ENCODE results near the gene EYS. TPM values are rescaled to one million over a fixed set of nuclear protein-coding genes. Genes with fewer than 3 reads are reported as not detected.

Gene EYS
- total RNA-seq, 1 experiment from 2014 or later: not detected

DNA sequence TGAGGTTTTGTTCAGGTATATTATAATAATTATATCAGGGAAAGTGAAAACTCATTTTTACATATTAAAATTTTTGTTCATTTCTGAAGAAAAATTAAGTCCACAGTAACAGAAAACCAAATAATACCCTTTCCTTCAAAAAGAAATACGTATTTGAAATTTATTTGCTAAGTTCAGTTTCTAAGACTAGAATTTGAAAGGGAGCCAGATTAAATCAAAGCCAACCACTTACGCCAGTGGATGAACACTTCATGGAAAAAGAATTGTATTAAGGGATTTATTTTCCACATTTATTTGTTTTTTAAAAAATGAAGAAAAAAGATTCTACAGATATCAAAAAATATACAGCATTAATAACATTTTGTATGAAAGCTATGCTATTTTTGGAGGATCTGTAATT, 654.4 kb downstream of the EYS start:
- H3K4me1 ChIP-seq (ENCODE audit: control insufficient read depth in 1 of 2, insufficient read depth in 2 of 2, low read length in 2 of 2): no peaks in the 10 kb centered on the region
- H2AFZ ChIP-seq (ENCODE audit: low read depth, low read length, poor library complexity, severe bottlenecking): no peak overlapping the region
- BruUV-seq (replicated peaks): no TSS peak
- H3K9ac ChIP-seq (ENCODE audit: low read length): no peak overlapping the region
- DNase-seq (ENCODE audit: low read depth, low spot score) (no peak), ATAC-seq (no peak)
- ChIA-PET CTCF (no interaction called here), POLR2A (no interaction called here), RAD21 (ENCODE audit: low non-redundant PET in 1 of 2, low total read pairs in 2 of 2, uncharacterized antibody in 2 of 2, unreplicated experiment in 2 of 2) (no interaction called here)
- H3K27me3 ChIP-seq (ENCODE audit: insufficient read depth, low read length): no peaks in the 10 kb centered on the region
- no peak overlapping the region for H3K4me2 ChIP-seq (ENCODE audit: low read length)
- H3K4me3 ChIP-seq (replicated peaks in 1 of 2; ENCODE audit: low read depth in 1 of 2, low read length in 2 of 2): no peak overlapping the region
- H3K36me3 ChIP-seq (ENCODE audit: control insufficient read depth in 1 of 2, insufficient read depth in 2 of 2, low read length in 2 of 2): no peaks in the 10 kb centered on the region
- H3K27ac ChIP-seq (ENCODE audit: low read depth, low read length): no peak overlapping the region
- intact Hi-C loops (cut with micrococcal nuclease): no loop called here
- H4K20me1 ChIP-seq (ENCODE audit: insufficient read depth): no peaks in the 10 kb centered on the region
- peaks cover 10 to 23% of the 10 kb centered on the region in 2 experiments; a peak in 2 of 4 replicates for H3K9me3 ChIP-seq (ENCODE audit: control insufficient read depth in 1 of 2, insufficient read depth in 1 of 2, low read depth in 1 of 2, low read length in 2 of 2)
- no peaks in the 10 kb centered on the region for H3K9me2 ChIP-seq (ENCODE audit: insufficient read depth)
- no peaks in the 10 kb centered on the region for H3K79me2 ChIP-seq (ENCODE audit: insufficient read depth, low read length)
- TF ChIP-seq POLR2A (IDR thresholded peaks at IDR 0.05; ENCODE audit: borderline replicate concordance, extremely low read depth, insufficient read depth, insufficient read length) (no peak), JUND (IDR thresholded peaks at IDR 0.05) (no peak), FOSL1 (IDR thresholded peaks at IDR 0.05; ENCODE audit: low read depth) (no peak), CBX3 (IDR thresholded peaks at IDR 0.05; ENCODE audit: low read depth) (no peak), EZH2phosphoT487 (IDR thresholded peaks at IDR 0.05; ENCODE audit: borderline replicate concordance) (no peak), ZNF274 (IDR thresholded peaks at IDR 0.05; ENCODE audit: low read depth, low read length) (no peak), POLR2AphosphoS5 (IDR thresholded peaks at IDR 0.05; ENCODE audit: low read depth, low read length) (no peak), ZFX (IDR thresholded peaks at IDR 0.05) (no peak), YY1 (IDR thresholded peaks at IDR 0.05; ENCODE audit: extremely low read depth, insufficient replicate concordance, low read depth, low read length) (no peak), SIN3A (IDR thresholded peaks at IDR 0.05; ENCODE audit: low read depth) (no peak), SP1 (IDR thresholded peaks at IDR 0.05; ENCODE audit: low read depth) (no peak), TCF7L2 (IDR thresholded peaks at IDR 0.05; ENCODE audit: borderline replicate concordance, extremely low read depth, insufficient read depth, insufficient read length) (no peak), EZH2 (IDR thresholded peaks at IDR 0.05) (no peak)
- TF ChIP-seq, protein P1, sequence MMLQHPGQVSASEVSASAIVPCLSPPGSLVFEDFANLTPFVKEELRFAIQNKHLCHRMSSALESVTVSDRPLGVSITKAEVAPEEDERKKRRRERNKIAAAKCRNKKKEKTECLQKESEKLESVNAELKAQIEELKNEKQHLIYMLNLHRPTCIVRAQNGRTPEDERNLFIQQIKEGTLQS (IDR thresholded peaks at IDR 0.05): no peak
- TF ChIP-seq, protein P2, sequence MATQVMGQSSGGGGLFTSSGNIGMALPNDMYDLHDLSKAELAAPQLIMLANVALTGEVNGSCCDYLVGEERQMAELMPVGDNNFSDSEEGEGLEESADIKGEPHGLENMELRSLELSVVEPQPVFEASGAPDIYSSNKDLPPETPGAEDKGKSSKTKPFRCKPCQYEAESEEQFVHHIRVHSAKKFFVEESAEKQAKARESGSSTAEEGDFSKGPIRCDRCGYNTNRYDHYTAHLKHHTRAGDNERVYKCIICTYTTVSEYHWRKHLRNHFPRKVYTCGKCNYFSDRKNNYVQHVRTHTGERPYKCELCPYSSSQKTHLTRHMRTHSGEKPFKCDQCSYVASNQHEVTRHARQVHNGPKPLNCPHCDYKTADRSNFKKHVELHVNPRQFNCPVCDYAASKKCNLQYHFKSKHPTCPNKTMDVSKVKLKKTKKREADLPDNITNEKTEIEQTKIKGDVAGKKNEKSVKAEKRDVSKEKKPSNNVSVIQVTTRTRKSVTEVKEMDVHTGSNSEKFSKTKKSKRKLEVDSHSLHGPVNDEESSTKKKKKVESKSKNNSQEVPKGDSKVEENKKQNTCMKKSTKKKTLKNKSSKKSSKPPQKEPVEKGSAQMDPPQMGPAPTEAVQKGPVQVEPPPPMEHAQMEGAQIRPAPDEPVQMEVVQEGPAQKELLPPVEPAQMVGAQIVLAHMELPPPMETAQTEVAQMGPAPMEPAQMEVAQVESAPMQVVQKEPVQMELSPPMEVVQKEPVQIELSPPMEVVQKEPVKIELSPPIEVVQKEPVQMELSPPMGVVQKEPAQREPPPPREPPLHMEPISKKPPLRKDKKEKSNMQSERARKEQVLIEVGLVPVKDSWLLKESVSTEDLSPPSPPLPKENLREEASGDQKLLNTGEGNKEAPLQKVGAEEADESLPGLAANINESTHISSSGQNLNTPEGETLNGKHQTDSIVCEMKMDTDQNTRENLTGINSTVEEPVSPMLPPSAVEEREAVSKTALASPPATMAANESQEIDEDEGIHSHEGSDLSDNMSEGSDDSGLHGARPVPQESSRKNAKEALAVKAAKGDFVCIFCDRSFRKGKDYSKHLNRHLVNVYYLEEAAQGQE (IDR thresholded peaks at IDR 0.05; ENCODE audit: low read depth): no peak
- TF ChIP-seq, protein P3, sequence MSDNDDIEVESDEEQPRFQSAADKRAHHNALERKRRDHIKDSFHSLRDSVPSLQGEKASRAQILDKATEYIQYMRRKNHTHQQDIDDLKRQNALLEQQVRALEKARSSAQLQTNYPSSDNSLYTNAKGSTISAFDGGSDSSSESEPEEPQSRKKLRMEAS (IDR thresholded peaks at IDR 0.05): no peak
- TF ChIP-seq, protein P4, sequence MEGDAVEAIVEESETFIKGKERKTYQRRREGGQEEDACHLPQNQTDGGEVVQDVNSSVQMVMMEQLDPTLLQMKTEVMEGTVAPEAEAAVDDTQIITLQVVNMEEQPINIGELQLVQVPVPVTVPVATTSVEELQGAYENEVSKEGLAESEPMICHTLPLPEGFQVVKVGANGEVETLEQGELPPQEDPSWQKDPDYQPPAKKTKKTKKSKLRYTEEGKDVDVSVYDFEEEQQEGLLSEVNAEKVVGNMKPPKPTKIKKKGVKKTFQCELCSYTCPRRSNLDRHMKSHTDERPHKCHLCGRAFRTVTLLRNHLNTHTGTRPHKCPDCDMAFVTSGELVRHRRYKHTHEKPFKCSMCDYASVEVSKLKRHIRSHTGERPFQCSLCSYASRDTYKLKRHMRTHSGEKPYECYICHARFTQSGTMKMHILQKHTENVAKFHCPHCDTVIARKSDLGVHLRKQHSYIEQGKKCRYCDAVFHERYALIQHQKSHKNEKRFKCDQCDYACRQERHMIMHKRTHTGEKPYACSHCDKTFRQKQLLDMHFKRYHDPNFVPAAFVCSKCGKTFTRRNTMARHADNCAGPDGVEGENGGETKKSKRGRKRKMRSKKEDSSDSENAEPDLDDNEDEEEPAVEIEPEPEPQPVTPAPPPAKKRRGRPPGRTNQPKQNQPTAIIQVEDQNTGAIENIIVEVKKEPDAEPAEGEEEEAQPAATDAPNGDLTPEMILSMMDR (IDR thresholded peaks at IDR 0.05 in 2 of 3, conservative IDR thresholded peaks at IDR 0.05 in 1 of 3; ENCODE audit: borderline replicate concordance in 1 of 3, insufficient read depth in 1 of 3, low read depth in 2 of 3, low read length in 2 of 3): no peak
- TF ChIP-seq, protein P5, sequence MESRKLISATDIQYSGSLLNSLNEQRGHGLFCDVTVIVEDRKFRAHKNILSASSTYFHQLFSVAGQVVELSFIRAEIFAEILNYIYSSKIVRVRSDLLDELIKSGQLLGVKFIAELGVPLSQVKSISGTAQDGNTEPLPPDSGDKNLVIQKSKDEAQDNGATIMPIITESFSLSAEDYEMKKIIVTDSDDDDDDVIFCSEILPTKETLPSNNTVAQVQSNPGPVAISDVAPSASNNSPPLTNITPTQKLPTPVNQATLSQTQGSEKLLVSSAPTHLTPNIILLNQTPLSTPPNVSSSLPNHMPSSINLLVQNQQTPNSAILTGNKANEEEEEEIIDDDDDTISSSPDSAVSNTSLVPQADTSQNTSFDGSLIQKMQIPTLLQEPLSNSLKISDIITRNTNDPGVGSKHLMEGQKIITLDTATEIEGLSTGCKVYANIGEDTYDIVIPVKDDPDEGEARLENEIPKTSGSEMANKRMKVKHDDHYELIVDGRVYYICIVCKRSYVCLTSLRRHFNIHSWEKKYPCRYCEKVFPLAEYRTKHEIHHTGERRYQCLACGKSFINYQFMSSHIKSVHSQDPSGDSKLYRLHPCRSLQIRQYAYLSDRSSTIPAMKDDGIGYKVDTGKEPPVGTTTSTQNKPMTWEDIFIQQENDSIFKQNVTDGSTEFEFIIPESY (IDR thresholded peaks at IDR 0.05; ENCODE audit: extremely low read depth, insufficient replicate concordance, low read length): no peak
